Heart left ventricle (tissue), 13 donors: Measurements from ENCODE around the gene CACNA1C.

Experiments
- POLR2A ChIP-seq, 2 donors: fragments of 450-650 bp; IDR thresholded peaks; one replicate each; pipeline ENCODE4 v1.6.1; 2017; ENCODE audit warnings: antibody characterized with exemption in 2 of 2, mild to moderate bottlenecking in 2 of 2, moderate library complexity in 2 of 2
- TF ChIP-seq, protein P1 (sequence below), 12 donors: fragments of 200-600 bp; sonication (generic) in 4 of 12; IDR thresholded peaks; one replicate each; pipeline versions ENCODE4 v1.5.0 to v1.8.0; 2018 to 2022; ENCODE audit warnings: antibody characterized with exemption in 12 of 12, mild to moderate bottlenecking in 5 of 12
- donor health status: ischemic (EF 13 %, LVEDD 7.1; RV severe dilation, severe dysfunction).
- donor health status: DM: no; HTN: yes; CAD: no.
- donor health status: DM: no; HTN: no; CAD: no.
- donor health status: ischemic (EF 25% LVEDD 6.9; RV normal size, moderate dysfunction).
- donor health status: ischemic (EF 25% LVEDD 5.7; RV mildly dilated, moderate dysfunction).
- donor health status: ischemic (EF 35%, LVEDD 5.7; RV mildly dilated, moderate dysfunction).
- donor health status: nonischemic (EF 11% LVEDD 7.7; RV severe dilation, severe dysfunction).
- donor health status: DM: yes; HTN: yes; CAD: no.
- donor health status: PGD.
- donor health status: ischemic (EF 29% LVEDD 5.4; RV normal size, mild dysfunction).
- donor health status: nonischemic (EF 23%, LVEDD 6.1; RV moderate dilation, normal function).

DNA sequence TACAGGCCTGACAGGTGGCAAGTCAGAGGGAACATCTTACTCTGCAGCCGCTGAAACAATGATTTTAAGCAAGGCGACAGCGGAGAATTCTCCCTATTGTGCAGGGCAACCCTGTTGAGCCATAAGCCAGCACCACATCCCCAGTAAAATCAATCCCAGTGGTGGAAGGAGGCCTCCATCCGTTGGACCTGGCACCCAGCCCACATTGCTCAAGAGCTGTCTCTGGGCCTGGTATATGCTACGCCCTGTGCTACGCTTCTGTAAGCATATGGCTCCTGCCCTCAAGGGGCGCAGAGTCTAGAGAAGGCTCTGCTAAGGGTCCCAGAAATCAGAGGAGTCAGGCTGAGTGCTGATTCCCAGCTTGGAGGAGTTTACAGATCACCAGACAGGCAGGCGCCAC lies 265.5 kb downstream of the CACNA1C start:
- TF ChIP-seq, protein P1, sequence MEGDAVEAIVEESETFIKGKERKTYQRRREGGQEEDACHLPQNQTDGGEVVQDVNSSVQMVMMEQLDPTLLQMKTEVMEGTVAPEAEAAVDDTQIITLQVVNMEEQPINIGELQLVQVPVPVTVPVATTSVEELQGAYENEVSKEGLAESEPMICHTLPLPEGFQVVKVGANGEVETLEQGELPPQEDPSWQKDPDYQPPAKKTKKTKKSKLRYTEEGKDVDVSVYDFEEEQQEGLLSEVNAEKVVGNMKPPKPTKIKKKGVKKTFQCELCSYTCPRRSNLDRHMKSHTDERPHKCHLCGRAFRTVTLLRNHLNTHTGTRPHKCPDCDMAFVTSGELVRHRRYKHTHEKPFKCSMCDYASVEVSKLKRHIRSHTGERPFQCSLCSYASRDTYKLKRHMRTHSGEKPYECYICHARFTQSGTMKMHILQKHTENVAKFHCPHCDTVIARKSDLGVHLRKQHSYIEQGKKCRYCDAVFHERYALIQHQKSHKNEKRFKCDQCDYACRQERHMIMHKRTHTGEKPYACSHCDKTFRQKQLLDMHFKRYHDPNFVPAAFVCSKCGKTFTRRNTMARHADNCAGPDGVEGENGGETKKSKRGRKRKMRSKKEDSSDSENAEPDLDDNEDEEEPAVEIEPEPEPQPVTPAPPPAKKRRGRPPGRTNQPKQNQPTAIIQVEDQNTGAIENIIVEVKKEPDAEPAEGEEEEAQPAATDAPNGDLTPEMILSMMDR (IDR thresholded peaks at IDR 0.05), result no peak
- no peak for TF ChIP-seq POLR2A (IDR thresholded peaks at IDR 0.05)
